Heart left ventricle (tissue), 16 donors: ENCODE measurements around the gene SUPT3H. TPM values are rescaled to one million over a fixed set of nuclear protein-coding genes. Genes with fewer than 3 reads are reported as not detected.

ENCODE experiments used
- ATAC-seq, 4 donors: fragments of 200-7000 bp; cut with Tn5 transposase; one replicate each; pipeline ENCODE4 v1.9.1; 2020 to 2022; ENCODE audit warnings: moderate library complexity in 4 of 4, mild to moderate bottlenecking in 3 of 4, moderate number of reproducible peaks in 1 of 4
- DNase-seq, 5 donors: peaks; one replicate each; pipeline ENCODE4 v3.0.0-alpha.2; 2020
- H3K27ac ChIP-seq, 12 donors: fragments of 200-600 bp; sonication (generic) in 4 of 12; one replicate each; pipeline versions ENCODE4 v1.5.0 to v1.8.0; 2016 to 2022; ENCODE audit warnings: mild to moderate bottlenecking in 2 of 12
- H3K27me3 ChIP-seq, 9 donors: fragments of 200-600 bp; sonication (generic) in 2 of 9; one replicate each; pipeline versions ENCODE4 v1.5.1 to v1.8.0; 2016 to 2022; ENCODE audit warnings: mild to moderate bottlenecking in 3 of 9
- H3K36me3 ChIP-seq, 9 donors: fragments of 200-600 bp; sonication (generic) in 2 of 9; one replicate each; pipeline versions ENCODE4 v1.5.0 to v1.8.0; 2018 to 2022; ENCODE audit warnings: mild to moderate bottlenecking in 2 of 9
- H3K4me1 ChIP-seq, 12 donors: fragments of 200-600 bp; sonication (generic) in 4 of 12; one replicate each; pipeline versions ENCODE4 v1.5.0 to v1.8.0; 2016 to 2022; ENCODE audit warnings: mild to moderate bottlenecking in 3 of 12
- H3K4me3 ChIP-seq, 12 donors: fragments of 200-600 bp; sonication (generic) in 4 of 12; one replicate each; pipeline versions ENCODE4 v1.5.0 to v1.8.0; 2017 to 2022; ENCODE audit warnings: mild to moderate bottlenecking in 9 of 12, moderate library complexity in 4 of 12
- H3K9me3 ChIP-seq, 12 donors: fragments of 200-600 bp; sonication (generic) in 4 of 12; one replicate each; pipeline versions ENCODE4 v1.5.0 to v1.8.0; 2016 to 2022; ENCODE audit warnings: mild to moderate bottlenecking in 1 of 12
- CTCF ChIP-seq, 12 donors: fragments of 200-600 bp; sonication (generic) in 4 of 12; IDR thresholded peaks; one replicate each; pipeline versions ENCODE4 v1.5.0 to v1.8.0; 2018 to 2022; ENCODE audit warnings: antibody characterized with exemption in 12 of 12, mild to moderate bottlenecking in 5 of 12
- POLR2A ChIP-seq, 2 donors: fragments of 450-650 bp; IDR thresholded peaks; one replicate each; pipeline ENCODE4 v1.6.1; 2017; ENCODE audit warnings: antibody characterized with exemption in 2 of 2, mild to moderate bottlenecking in 2 of 2, moderate library complexity in 2 of 2
- WGBS, 4 donors: extraction: QIAGEN DNeasy Blood & Tissue Kit in 2 of 4; methylation state at CpG; one replicate each; pipeline versions ENCODE4 v1.1.5 to v1.1.7; 2013 to 2018; 5-methylcytosine and 5-hydroxymethylcytosine counted together
- intact Hi-C, 10 donors: fragments of 100-400 bp; cut with DNase I; formaldehyde crosslinking; loops; one replicate each; pipeline versions ENCODE4 v1.11.1 to v1.14.2; 2022
- polyA plus RNA-seq, 2 donors: library from polyadenylated mRNA; stranded (reverse); fragments of 200-250 nt; gene quantifications; one replicate each; pipeline ENCODE4 v1.2.3, GENCODE V29; 2013
- total RNA-seq, 9 donors: library from RNA; depleted of rRNA in 2 of 9; stranded (reverse); fragments of >200 nt in 2 of 9; fragmentation: NEBNext Ultra II Directional in 3 of 9; extraction: Animal tissue kit (Norgen Biotek cat#: 25700) in 3 of 9; gene quantifications; one replicate each; pipeline versions ENCODE4 v1.1.0 to v1.2.4, GENCODE V29; 2016 to 2023
- donor health status: ischemic (EF 13 %, LVEDD 7.1; RV severe dilation, severe dysfunction).
- donor health status: healthy with polysubstance abuse.
- donor health status: DM: no; HTN: yes; CAD: no.
- donor health status: DM: no; HTN: no; CAD: no.
- donor health status: ischemic (EF 25% LVEDD 6.9; RV normal size, moderate dysfunction).
- donor health status: ischemic (EF 25% LVEDD 5.7; RV mildly dilated, moderate dysfunction).
- donor health status: healthy.
- donor health status: DM: yes; HTN: yes; CAD: no.
- donor health status: ischemic (EF 35%, LVEDD 5.7; RV mildly dilated, moderate dysfunction).
- donor health status: nonischemic (EF 11% LVEDD 7.7; RV severe dilation, severe dysfunction).
- donor health status: DM: yes; HTN: yes; CAD: no.
- donor health status: PGD.
- donor health status: ischemic (EF 29% LVEDD 5.4; RV normal size, mild dysfunction).
- donor health status: nonischemic (EF 23%, LVEDD 6.1; RV moderate dilation, normal function).

The SUPT3H gene
- total and polyA plus RNA-seq, 11 donors, result 1.5 to 8.1 (median 4.1) TPM

- TF ChIP-seq CTCF (IDR thresholded peaks at IDR 0.05) (no peak), POLR2A (IDR thresholded peaks at IDR 0.05) (no peak)
- WGBS, 4 donors, result 98 to 100% (median 99%) methylated on average over 1 of the region's 1 CpG
- no peaks in the 10 kb centered on the region for H3K27me3 ChIP-seq
- no peak overlapping the region for H3K4me3 ChIP-seq
- ATAC-seq (no peak), DNase-seq (no peak)
- no peak overlapping the region for H3K27ac ChIP-seq
- H3K36me3 ChIP-seq, result no peaks in the 10 kb centered on the region
- no peaks in the 10 kb centered on the region for H3K4me1 ChIP-seq
- H3K9me3 ChIP-seq, result peaks cover 0 to 6% (median 0%) of the 10 kb centered on the region in 12 donors
- intact Hi-C loops, result no loop called here
Measured at GRCh38 chr6:44940367-44940766, 437.4 kb downstream of the SUPT3H start.

- Histone ChIP-seq H3K4me3 (no peak overlapping the region), H3K36me3 (no peaks in the 10 kb centered on the region), H3K27me3 (no peaks in the 10 kb centered on the region), H3K27ac (no peak overlapping the region), H3K4me1 (no peaks in the 10 kb centered on the region), H3K9me3 (no peaks in the 10 kb centered on the region)
- WGBS, 4 donors, result 70 to 80% (median 78%) methylated on average over 2 of the region's 2 CpGs
- ATAC-seq (no peak), DNase-seq (no peak)
- intact Hi-C loops, result no loop called here
- TF ChIP-seq POLR2A (IDR thresholded peaks at IDR 0.05) (no peak), CTCF (IDR thresholded peaks at IDR 0.05) (no peak)
Measured at GRCh38 chr6:44935693-44936300, 441.9 kb downstream of the SUPT3H start.

GRCh38 chr6:44933108-44933507 lies 444.6 kb downstream of the SUPT3H start:
- WGBS, 4 donors, result 72 to 77% (median 76%) methylated on average over 4 of the region's 4 CpGs
- Histone ChIP-seq H3K9me3 (no peaks in the 10 kb centered on the region), H3K36me3 (no peaks in the 10 kb centered on the region), H3K4me1 (no peaks in the 10 kb centered on the region), H3K4me3 (peak overlapping the region in 1 of 12 donors; percentile 27), H3K27ac (peak overlapping the region in 1 of 12 donors; percentile 70), H3K27me3 (no peaks in the 10 kb centered on the region)
- DNase-seq (no peak), ATAC-seq (no peak)
- intact Hi-C loops, result no loop called here
- TF ChIP-seq POLR2A (IDR thresholded peaks at IDR 0.05) (no peak), CTCF (IDR thresholded peaks at IDR 0.05) (no peak)

GRCh38 chr6:44932651-44933091 lies 445.1 kb downstream of the SUPT3H start:
- peak overlapping the region in 1 of 12 donors; percentile 27 for H3K4me3 ChIP-seq
- no peaks in the 10 kb centered on the region for H3K4me1 ChIP-seq
- 91 to 94% (median 93%) methylated on average over 7 of the region's 7 CpGs for WGBS, 4 donors
- H3K27ac ChIP-seq, result peak overlapping the region in 1 of 12 donors; percentile 70
- H3K36me3 ChIP-seq, result no peaks in the 10 kb centered on the region
- no peaks in the 10 kb centered on the region for H3K9me3 ChIP-seq
- ATAC-seq, result no peak
- intact Hi-C loops, result no loop called here
- no peak for TF ChIP-seq CTCF (IDR thresholded peaks at IDR 0.05)
- TF ChIP-seq POLR2A (IDR thresholded peaks at IDR 0.05), result no peak
- H3K27me3 ChIP-seq, result no peaks in the 10 kb centered on the region
- no peak for DNase-seq
